Islet precursor cell (in vitro differentiated cells): ENCODE data around the gene LILRB1.
"Not testable (repeated sequence)": the region's sequence is repeated elsewhere in the genome, so short reads cannot be mapped to it uniquely, and the experiment has no call there.

Source experiments
- DNase-seq: peaks from one replicate; pipeline ENCODE4 v3.0.0-alpha.2; 2018

LILRB1 gene

GRCh38 chr19:54626757-54627156 is 3.5 kb upstream of the LILRB1 start:
- DNase-seq = no peak

GRCh38 chr19:54627912-54628311 is 2.4 kb upstream of the LILRB1 start:
- not testable (repeated sequence) for DNase-seq

GRCh38 chr19:54630782-54631181 is 498 bp downstream of the LILRB1 start:
- DNase-seq = no peak

- not testable (repeated sequence) for DNase-seq
Observed at GRCh38 chr19:54631489-54632337, 1.4 kb downstream of the LILRB1 start.

GRCh38 chr19:54632517-54632916 is 2.2 kb downstream of the LILRB1 start:
- not testable (repeated sequence) for DNase-seq

GRCh38 chr19:54633401-54633800 is 3.1 kb downstream of the LILRB1 start:
- DNase-seq = no peak

GRCh38 chr19:54636081-54636480 is 5.8 kb downstream of the LILRB1 start:
- not testable (repeated sequence) for DNase-seq

- DNase-seq = no peak
Observed at GRCh38 chr19:54638683-54639082, 8.4 kb downstream of the LILRB1 start.

- not testable (repeated sequence) for DNase-seq
Observed at GRCh38 chr19:54642953-54643352, 12.7 kb downstream of the LILRB1 start.

- DNase-seq = not testable (repeated sequence)
Observed at GRCh38 chr19:54643583-54643982, 13.3 kb downstream of the LILRB1 start.

- no peak for DNase-seq
Observed at GRCh38 chr19:54644056-54644455, 13.8 kb downstream of the LILRB1 start.

- no peak for DNase-seq
Observed at GRCh38 chr19:54646331-54646841, 16.1 kb downstream of the LILRB1 start.

GRCh38 chr19:54648129-54648528 is 17.8 kb downstream of the LILRB1 start:
- no peak for DNase-seq

- no peak for DNase-seq
Observed at GRCh38 chr19:54650108-54650655, 19.9 kb downstream of the LILRB1 start.

- DNase-seq = no peak
Observed at GRCh38 chr19:54653181-54653809, 23.0 kb downstream of the LILRB1 start.

- DNase-seq = no peak
Observed at GRCh38 chr19:54654447-54655321, 24.4 kb downstream of the LILRB1 start.

- DNase-seq = no peak
Observed at GRCh38 chr19:54659300-54659699, 29.0 kb downstream of the LILRB1 start.

GRCh38 chr19:54660306-54660705 is 30.0 kb downstream of the LILRB1 start:
- DNase-seq = no peak

- no peak for DNase-seq
Observed at GRCh38 chr19:54660964-54661363, 30.7 kb downstream of the LILRB1 start.

GRCh38 chr19:54661846-54662481 is 31.7 kb downstream of the LILRB1 start:
- DNase-seq = no peak

- DNase-seq = no peak
Observed at GRCh38 chr19:54662730-54663129, 32.4 kb downstream of the LILRB1 start, which contains the start of gene LILRB4. Gene LILRB4 (plus strand): TSS chr19:54662985. CDS start chr19:54663034, 49 bp downstream.

- no peak for DNase-seq
Observed at GRCh38 chr19:54665530-54665929, 35.2 kb downstream of the LILRB1 start.
